Transverse colon (tissue), 4 donors: ENCODE data around the gene PRKCB. TPM values are rescaled to one million over a fixed set of nuclear protein-coding genes. Genes with fewer than 3 reads are reported as not detected.

Experiments used
- DNase-seq: peaks from one replicate; pipeline ENCODE4 v3.0.0-alpha.2; 2019
- H3K27ac ChIP-seq, 4 donors: fragments of 200-600 bp; sonication (generic); 2 replicates each; pipeline ENCODE4 v1.5.1; 2016 to 2018; ENCODE audit warnings: inconsistent platforms in 4 of 4
- H3K27me3 ChIP-seq: fragments of 200-600 bp; sonication (generic); 2 replicates; pipeline ENCODE4 v1.5.1; 2017; ENCODE audit warnings: inconsistent platforms
- H3K36me3 ChIP-seq, 4 donors: fragments of 200-600 bp; sonication (generic); 2 replicates each; pipeline ENCODE4 v1.5.1; 2017 to 2019; ENCODE audit warnings: inconsistent platforms in 4 of 4
- H3K4me1 ChIP-seq, 4 donors: fragments of 200-600 bp; sonication (generic); 2 replicates each; pipeline ENCODE4 v1.5.1; 2017 to 2020; ENCODE audit warnings: inconsistent platforms in 4 of 4
- H3K4me3 ChIP-seq, 4 donors: fragments of 200-600 bp; sonication (generic); 1 replicate in 1 of 4; 2 replicates in 3 of 4; pipeline versions ENCODE4 v1.5.1 to v1.6.1; 2017 to 2019; ENCODE audit warnings: inconsistent platforms in 4 of 4
- H3K9me3 ChIP-seq, 2 donors: fragments of 200-600 bp; sonication (generic); 2 replicates each; pipeline ENCODE4 v1.5.1; 2017 to 2019; ENCODE audit warnings: inconsistent platforms in 2 of 2
- EP300 ChIP-seq: sonication (generic); formaldehyde crosslinking; IDR thresholded peaks from one replicate; pipeline ENCODE4 v1.6.1; 2017; ENCODE audit warnings: antibody characterized with exemption, low read depth
- POLR2A ChIP-seq: fragments of 450-650 bp; IDR thresholded peaks from one replicate; pipeline ENCODE4 v1.6.1; 2016; ENCODE audit warnings: antibody characterized with exemption, mild to moderate bottlenecking, moderate library complexity
- POLR2AphosphoS5 ChIP-seq, 3 donors: sonication (generic); formaldehyde crosslinking; IDR thresholded peaks; one replicate each; pipeline ENCODE4 v1.6.1; 2016; ENCODE audit warnings: antibody characterized with exemption in 3 of 3
- WGBS, 2 donors: methylation state at CpG; one replicate each; pipeline ENCODE4 v1.1.5; 2018; ENCODE audit warnings: low coverage in 1 of 2; 5-methylcytosine and 5-hydroxymethylcytosine counted together
- in situ Hi-C, 4 donors: fragments of 200-750 bp; cut with MboI; loops; one replicate each; pipeline versions ENCODE4 v1.15.0 to v1.15.1; 2017; ENCODE audit warnings: low sequenced_read_pairs in 3 of 4, low pct_ligation_motif_present in 1 of 4, low pct_unique_long_range_greater_than_20kb in 1 of 4
- intact Hi-C: fragments of 100-400 bp; cut with DNase I; formaldehyde crosslinking; loops from one replicate; pipeline ENCODE4 v1.15.1; 2023; ENCODE audit warnings: low total_unique reads
- total RNA-seq, 4 donors: library from RNA; depleted of rRNA; stranded (reverse); fragments of >200 nt; gene quantifications; one replicate each; pipeline ENCODE4 v1.1.0, GENCODE V29; 2016
- TF ChIP-seq, protein P1 (sequence below), 5 experiments: fragments of 200-600 bp in 3 of 5; fragments of 450-650 bp in 2 of 5; sonication (generic) in 3 of 5; IDR thresholded peaks; 1 replicate in 2 of 5; 2 replicates in 3 of 5; pipeline ENCODE4 v1.5.1; 2016 to 2017; ENCODE audit warnings: antibody characterized with exemption in 5 of 5, inconsistent platforms in 3 of 5, mild to moderate bottlenecking in 2 of 5, moderate library complexity in 1 of 5

The PRKCB gene
- total RNA-seq, 4 donors from 2014 or later, result 9.0 to 28.3 (median 15.2) TPM

DNA sequence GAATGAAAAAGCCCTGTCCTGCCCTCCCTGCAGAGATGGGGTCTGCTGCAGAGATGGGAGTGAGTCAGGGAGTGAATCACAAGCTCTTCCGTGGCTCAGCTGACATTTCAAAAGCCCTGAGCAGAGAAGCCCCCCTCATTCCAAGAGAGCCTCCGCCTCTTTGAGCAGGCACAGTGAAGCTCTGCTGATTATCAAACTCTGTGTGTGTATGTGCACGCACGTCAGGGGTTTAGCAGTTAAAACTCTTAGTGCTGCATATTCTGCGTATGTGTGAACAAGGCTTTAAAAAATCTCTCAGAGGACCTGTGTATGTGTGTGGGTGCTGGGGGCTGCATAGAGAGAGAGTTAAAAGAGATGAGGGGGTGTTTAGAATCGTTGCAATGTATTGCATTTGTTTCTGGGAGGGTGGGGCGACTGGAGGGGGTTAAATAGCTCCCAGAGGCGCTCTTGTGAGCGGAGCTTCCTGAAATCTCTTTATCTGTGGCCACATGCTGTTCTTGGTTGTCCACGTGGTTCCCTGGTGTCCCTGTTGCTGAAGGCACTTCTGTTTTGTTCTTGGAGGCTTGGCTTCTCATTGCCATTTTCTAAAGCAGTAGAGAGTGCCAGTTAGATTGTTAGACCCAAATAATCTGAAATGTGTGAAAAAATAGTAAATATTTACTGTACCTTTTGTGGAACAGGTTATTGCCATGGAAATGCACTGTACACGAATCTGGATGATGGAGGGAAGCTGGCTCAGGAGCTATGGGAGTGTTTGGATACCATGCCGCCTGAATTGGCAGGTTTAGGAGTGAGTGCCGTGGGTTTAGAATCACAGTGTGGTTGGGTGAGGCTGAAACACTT, 116.6 kb downstream of the PRKCB start:
- Histone ChIP-seq H3K27me3 (no peaks in the 10 kb centered on the region), H3K9me3 (no peaks in the 10 kb centered on the region), H3K27ac (peak overlapping the region; percentile 13 to 55 (median 48)), H3K36me3 (no peaks in the 10 kb centered on the region), H3K4me1 (peaks cover 0 to 28% (median 4%) of the 10 kb centered on the region in 4 donors), H3K4me3 (no peak overlapping the region)
- no peak for DNase-seq
- intact Hi-C loops, result no loop called here
- in situ Hi-C loops, result no loop called here
- no peak for TF ChIP-seq POLR2A
- peak in 1 of 3 donors; percentile 15 for TF ChIP-seq POLR2AphosphoS5 (IDR thresholded peaks at IDR 0.05)
- TF ChIP-seq, protein P1, sequence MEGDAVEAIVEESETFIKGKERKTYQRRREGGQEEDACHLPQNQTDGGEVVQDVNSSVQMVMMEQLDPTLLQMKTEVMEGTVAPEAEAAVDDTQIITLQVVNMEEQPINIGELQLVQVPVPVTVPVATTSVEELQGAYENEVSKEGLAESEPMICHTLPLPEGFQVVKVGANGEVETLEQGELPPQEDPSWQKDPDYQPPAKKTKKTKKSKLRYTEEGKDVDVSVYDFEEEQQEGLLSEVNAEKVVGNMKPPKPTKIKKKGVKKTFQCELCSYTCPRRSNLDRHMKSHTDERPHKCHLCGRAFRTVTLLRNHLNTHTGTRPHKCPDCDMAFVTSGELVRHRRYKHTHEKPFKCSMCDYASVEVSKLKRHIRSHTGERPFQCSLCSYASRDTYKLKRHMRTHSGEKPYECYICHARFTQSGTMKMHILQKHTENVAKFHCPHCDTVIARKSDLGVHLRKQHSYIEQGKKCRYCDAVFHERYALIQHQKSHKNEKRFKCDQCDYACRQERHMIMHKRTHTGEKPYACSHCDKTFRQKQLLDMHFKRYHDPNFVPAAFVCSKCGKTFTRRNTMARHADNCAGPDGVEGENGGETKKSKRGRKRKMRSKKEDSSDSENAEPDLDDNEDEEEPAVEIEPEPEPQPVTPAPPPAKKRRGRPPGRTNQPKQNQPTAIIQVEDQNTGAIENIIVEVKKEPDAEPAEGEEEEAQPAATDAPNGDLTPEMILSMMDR (IDR thresholded peaks at IDR 0.05), result no peak
- no peak for TF ChIP-seq EP300
- WGBS, 2 donors, result 33% methylated on average over 13 of the region's 13 CpGs; no CpG with 5 or more reads in 1 of the 2 donors

DNA sequence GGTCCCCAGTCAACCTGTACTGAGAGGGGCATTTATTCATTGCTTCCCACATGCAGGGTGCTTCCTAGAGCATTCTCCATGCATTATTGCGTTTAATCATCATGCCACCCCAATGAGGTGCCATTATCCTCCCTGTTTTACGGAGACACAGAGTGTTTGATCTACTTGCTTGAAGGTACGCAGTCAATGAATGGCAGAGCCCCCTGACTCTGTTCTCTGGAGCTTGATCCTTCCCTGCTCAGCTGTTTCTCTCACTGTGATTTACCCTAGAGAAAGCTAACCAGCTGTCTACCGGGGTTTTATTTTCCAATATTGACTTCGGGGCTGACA, 117.2 kb downstream of the PRKCB start:
- in situ Hi-C loops (no loop called here), intact Hi-C loops (no loop called here)
- H3K27ac ChIP-seq, result peak overlapping the region in 3 of 4 donors; percentile 13 to 53 (median 42)
- H3K4me3 ChIP-seq, result no peak overlapping the region
- TF ChIP-seq, protein P1 (IDR thresholded peaks at IDR 0.05), result no peak
- no peak for TF ChIP-seq POLR2A
- TF ChIP-seq POLR2AphosphoS5 (IDR thresholded peaks at IDR 0.05), result no peak
- TF ChIP-seq EP300, result no peak
- no peaks in the 10 kb centered on the region for H3K36me3 ChIP-seq
- no peaks in the 10 kb centered on the region for H3K27me3 ChIP-seq
- peaks cover 0 to 28% (median 4%) of the 10 kb centered on the region in 4 donors for H3K4me1 ChIP-seq
- 70 to 86% methylated on average over 2 to 5 of the region's 5 CpGs for WGBS, 2 donors
- DNase-seq, result no peak
- H3K9me3 ChIP-seq, result no peaks in the 10 kb centered on the region

DNA sequence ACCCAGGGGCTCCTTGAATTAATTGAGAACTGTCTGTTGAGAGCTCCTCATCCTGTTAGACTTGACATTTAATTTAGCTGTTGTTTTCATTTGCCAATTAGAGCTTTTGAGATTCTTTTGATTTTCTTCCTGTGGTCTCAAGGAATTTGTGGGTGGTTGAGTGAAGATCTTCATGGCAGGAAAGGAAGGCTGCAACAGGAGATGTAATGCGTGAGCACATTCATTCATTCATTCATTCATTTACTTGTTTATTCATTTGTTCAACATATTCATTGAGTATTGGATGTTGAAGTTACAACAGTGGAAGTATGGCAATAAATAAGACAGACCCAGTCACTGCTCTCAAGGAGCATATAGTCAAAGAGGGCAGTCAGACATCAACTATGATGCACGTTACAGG, 117.7 kb downstream of the PRKCB start:
- TF ChIP-seq, protein P1 (IDR thresholded peaks at IDR 0.05), result no peak
- TF ChIP-seq POLR2AphosphoS5 (IDR thresholded peaks at IDR 0.05) (no peak), POLR2A (no peak), EP300 (no peak)
- no peak overlapping the region for H3K27ac ChIP-seq
- no peak for DNase-seq
- intact Hi-C loops (no loop called here), in situ Hi-C loops (no loop called here)
- H3K4me1 ChIP-seq, result peaks cover 0 to 25% (median 4%) of the 10 kb centered on the region in 4 donors
- H3K36me3 ChIP-seq, result no peaks in the 10 kb centered on the region
- H3K9me3 ChIP-seq, result no peaks in the 10 kb centered on the region
- H3K27me3 ChIP-seq, result no peaks in the 10 kb centered on the region
- WGBS, 2 donors, result 80 to 83% methylated on average over 2 of the region's 2 CpGs
- no peak overlapping the region for H3K4me3 ChIP-seq

DNA sequence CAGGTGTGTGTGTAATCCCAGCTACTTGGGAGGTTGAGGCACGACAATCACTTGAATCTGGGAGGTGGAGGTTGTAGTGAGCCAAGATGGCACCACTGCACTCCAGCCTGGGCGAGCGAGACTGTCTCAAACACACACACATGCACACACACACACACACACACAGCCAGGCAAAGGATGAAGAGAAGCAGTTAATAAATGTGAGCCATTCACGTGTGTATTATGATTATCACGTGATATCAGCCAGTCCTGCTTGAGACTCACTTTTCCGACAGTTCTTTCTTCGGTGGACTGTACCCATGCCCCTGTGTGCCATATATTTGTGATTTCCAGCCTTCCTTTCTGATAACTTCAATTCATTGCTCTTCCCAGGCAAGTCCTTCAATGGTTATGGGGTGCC, 119.3 kb downstream of the PRKCB start:
- intact Hi-C loops (no loop called here), in situ Hi-C loops (no loop called here)
- H3K4me3 ChIP-seq, result no peak overlapping the region
- WGBS, 2 donors, result 60 to 86% methylated on average over 4 to 7 of the region's 7 CpGs
- no peak for DNase-seq
- H3K4me1 ChIP-seq, result peaks cover 0 to 22% (median 8%) of the 10 kb centered on the region in 4 donors
- no peaks in the 10 kb centered on the region for H3K36me3 ChIP-seq
- H3K9me3 ChIP-seq, result no peaks in the 10 kb centered on the region
- no peak overlapping the region for H3K27ac ChIP-seq
- TF ChIP-seq, protein P1 (IDR thresholded peaks at IDR 0.05), result no peak
- TF ChIP-seq EP300 (no peak), POLR2A (no peak), POLR2AphosphoS5 (IDR thresholded peaks at IDR 0.05) (no peak)
- no peaks in the 10 kb centered on the region for H3K27me3 ChIP-seq
